Kidney epithelial cell (primary cell): ENCODE data around the gene PRRC2C. TPM values are rescaled to one million over a fixed set of nuclear protein-coding genes. Genes with fewer than 3 reads are reported as not detected.

ENCODE experiments used
- DNase-seq: peaks from one replicate; pipeline ENCODE4 v3.0.0-alpha.2; 2010; ENCODE audit warnings: low read depth
- H3K27me3 ChIP-seq: 2 replicates; pipeline ENCODE4 v1.6.0; 2011; ENCODE audit warnings: low read length; ENCODE audit not compliant: control insufficient read depth, insufficient read depth
- H3K36me3 ChIP-seq: 2 replicates; pipeline ENCODE4 v1.5.1; 2011; ENCODE audit warnings: low read length; ENCODE audit not compliant: control insufficient read depth, insufficient read depth
- H3K4me3 ChIP-seq: 2 replicates; pipeline ENCODE4 v1.5.1; 2011; ENCODE audit warnings: low read depth, mild to moderate bottlenecking, control low read depth, low read length
- CTCF ChIP-seq: IDR thresholded peaks from 2 replicates; pipeline ENCODE4 v1.5.1; 2011; ENCODE audit warnings: mild to moderate bottlenecking, moderate library complexity, low read length, control low read depth, inconsistent platforms; ENCODE audit not compliant: insufficient read depth, poor library complexity, severe bottlenecking
- total RNA-seq: library from RNA; depleted of rRNA; stranded (reverse); fragments of >200 nt; gene quantifications from 2 replicates; pipeline ENCODE4 v1.2.3, GENCODE V29; 2015

PRRC2C gene
- total RNA-seq, 1 donor from 2014 or later: 95.3 TPM

DNA sequence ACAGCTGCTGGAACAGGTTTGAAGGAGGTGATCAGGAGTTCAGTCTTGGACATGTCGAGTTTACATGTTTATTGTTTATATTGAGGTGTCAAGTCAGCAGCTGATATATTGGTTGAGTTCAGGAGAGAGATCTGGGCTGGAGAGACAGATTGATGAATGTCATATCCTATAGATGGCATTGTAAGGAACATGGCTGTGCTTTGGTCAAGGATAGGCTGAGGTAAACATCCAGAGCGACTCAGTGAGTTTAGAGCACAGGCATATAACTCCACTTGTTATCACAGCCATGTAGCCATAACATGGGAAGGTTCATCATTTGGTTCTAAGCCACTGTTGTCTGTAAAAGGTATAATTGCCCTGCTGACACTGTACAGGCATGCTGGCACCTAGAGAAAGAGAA, 131.3 kb downstream of the PRRC2C start:
- H3K4me3 ChIP-seq: no peak overlapping the region
- TF ChIP-seq CTCF: no peak
- no peak for DNase-seq

DNA sequence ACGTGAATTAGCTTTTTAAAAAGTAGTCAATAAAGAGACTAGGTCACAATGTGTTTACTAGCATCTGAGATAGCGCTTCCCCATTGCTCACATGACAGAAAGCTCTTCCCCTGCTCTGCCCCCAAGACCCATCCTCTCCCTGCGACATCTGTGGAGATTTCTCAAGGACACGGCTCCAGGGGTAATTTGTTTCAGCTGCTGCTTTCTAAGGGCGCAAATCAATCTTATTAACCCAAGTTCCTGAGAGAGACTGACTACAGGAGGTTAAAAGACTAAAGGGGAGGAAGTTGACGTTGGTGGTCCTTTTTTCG, 136.8 kb downstream of the PRRC2C start, which contains the start of gene MYOCOS:
Gene MYOCOS, plus strand, starts transcription at position 92 of the 311 bp plus-strand sequence. CDS start 1,641 bp downstream, outside the sequence.
- no peak for TF ChIP-seq CTCF
- no peak within 1 kb of the TSS for H3K4me3 ChIP-seq

More for the DNA sequence above, 131.3 kb downstream of the PRRC2C start:
- no peaks in the 10 kb centered on the region for H3K36me3 ChIP-seq
- peaks cover 3% of the 10 kb centered on the region for H3K27me3 ChIP-seq

DNA sequence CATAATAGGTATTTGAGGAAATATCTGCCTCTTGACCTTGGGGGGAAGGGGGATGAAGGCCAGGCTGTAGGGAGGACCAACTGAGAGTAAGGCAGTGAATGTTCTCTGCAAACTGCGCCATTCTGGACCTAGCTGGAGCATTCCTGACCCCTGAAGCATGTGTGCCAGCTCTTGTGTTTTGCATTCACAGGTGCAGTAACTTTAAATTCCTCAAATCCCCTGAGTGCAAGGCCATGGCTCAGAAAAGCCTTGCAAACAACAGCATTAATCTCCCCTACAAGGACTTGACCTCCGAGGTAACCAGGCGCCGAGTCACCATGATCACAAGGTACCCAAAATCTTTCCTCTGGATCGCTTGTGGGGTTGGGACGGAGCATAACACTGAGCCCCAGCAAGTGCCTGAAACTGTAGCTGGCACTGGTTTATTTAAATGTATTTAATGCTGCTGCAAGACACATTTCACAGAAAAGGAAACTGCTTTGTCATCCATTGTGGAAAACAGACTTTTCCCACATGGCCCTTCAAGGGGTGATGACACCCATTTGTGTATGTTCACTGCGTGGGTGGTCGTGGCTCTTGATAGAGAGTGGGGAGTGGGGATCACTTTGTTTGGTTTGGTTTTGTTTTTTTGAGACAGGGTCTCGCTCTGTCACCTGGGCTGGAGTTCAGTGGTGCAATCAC, 138.5 kb downstream of the PRRC2C start:
- no peak for DNase-seq
- Histone ChIP-seq H3K4me3 (no peak overlapping the region), H3K27me3 (peaks cover 2% of the 10 kb centered on the region), H3K36me3 (no peaks in the 10 kb centered on the region)
- TF ChIP-seq CTCF: no peak

More for the DNA sequence above, 136.8 kb downstream of the PRRC2C start, which contains the start of gene MYOCOS:
- H3K36me3 ChIP-seq: no peaks in the 10 kb centered on the region
- H3K27me3 ChIP-seq: peaks cover 3% of the 10 kb centered on the region
- DNase-seq: no peak

GRCh38 chr1:171625225-171625624, 139.9 kb downstream of the PRRC2C start:
- no peak for TF ChIP-seq CTCF
- Histone ChIP-seq H3K36me3 (no peaks in the 10 kb centered on the region), H3K4me3 (no peak overlapping the region), H3K27me3 (peaks cover 2% of the 10 kb centered on the region)
- DNase-seq: no peak

DNA sequence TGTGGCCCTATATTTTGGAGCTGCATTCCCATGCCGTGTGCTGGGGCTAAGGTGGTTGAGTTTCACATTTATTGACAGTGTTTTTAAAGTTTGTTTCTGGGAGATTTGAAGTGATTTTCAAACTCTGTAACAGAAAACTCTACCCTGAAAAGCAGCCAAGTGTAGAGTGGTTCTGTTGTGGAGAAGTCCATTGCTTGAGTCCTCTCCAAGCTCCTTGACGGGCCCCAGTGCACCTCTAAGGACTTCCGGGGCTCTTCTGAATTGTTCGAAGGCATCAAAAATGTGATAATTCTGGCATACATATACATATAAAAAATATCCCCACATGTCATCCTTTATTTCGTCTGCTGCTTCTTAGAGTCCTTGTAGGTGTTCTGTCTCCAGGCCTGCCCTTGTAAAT, 141.7 kb downstream of the PRRC2C start:
- H3K4me3 ChIP-seq: no peak overlapping the region
- no peak for DNase-seq
- H3K27me3 ChIP-seq: peaks cover 2% of the 10 kb centered on the region
- no peaks in the 10 kb centered on the region for H3K36me3 ChIP-seq
- TF ChIP-seq CTCF: no peak

- TF ChIP-seq CTCF: no peak
- DNase-seq: no peak
- Histone ChIP-seq H3K27me3 (peaks cover 2% of the 10 kb centered on the region), H3K4me3 (no peak overlapping the region), H3K36me3 (no peaks in the 10 kb centered on the region)
Measured at GRCh38 chr1:171628225-171628624, 142.9 kb downstream of the PRRC2C start.
